Testis (tissue), 3 donors: Measurements from ENCODE around the gene PSD2. TPM values are rescaled to one million over a fixed set of nuclear protein-coding genes. Genes with fewer than 3 reads are reported as not detected.
A peak's percentile ranks its signal among the peaks of the same experiment; 100 is the strongest.

Source experiments
- DNase-seq: peaks from one replicate; pipeline ENCODE4 v3.0.0-alpha.2; 2019
- H3K27ac ChIP-seq, 2 donors: fragments of 200-600 bp; sonication (generic); one replicate each; pipeline ENCODE4 v1.5.1; 2019
- H3K27me3 ChIP-seq: fragments of 200-600 bp; sonication (generic); one replicate; pipeline ENCODE4 v1.5.1; 2019
- H3K36me3 ChIP-seq: fragments of 200-600 bp; sonication (generic); one replicate; pipeline ENCODE4 v1.5.1; 2017; ENCODE audit warnings: low read depth; ENCODE audit errors: missing control alignments
- H3K4me1 ChIP-seq: fragments of 200-600 bp; sonication (generic); one replicate; pipeline ENCODE4 v1.5.1; 2019
- H3K4me3 ChIP-seq, 2 donors: fragments of 200-600 bp; sonication (generic); one replicate each; pipeline ENCODE4 v1.5.1; 2017 to 2019
- H3K9me3 ChIP-seq: fragments of 200-600 bp; sonication (generic); one replicate; pipeline ENCODE4 v1.5.1; 2017
- CTCF ChIP-seq, 3 experiments: fragments of 450-650 bp in 2 of 3; fragments of 200-600 bp in 1 of 3; sonication (generic) in 1 of 3; IDR thresholded peaks; one replicate each; pipeline ENCODE4 v1.5.1; 2016 to 2019; ENCODE audit warnings: antibody characterized with exemption in 3 of 3, mild to moderate bottlenecking in 2 of 3, moderate library complexity in 1 of 3
- POLR2A ChIP-seq: fragments of 450-650 bp; IDR thresholded peaks from one replicate; pipeline ENCODE4 v1.6.1; 2017; ENCODE audit warnings: antibody characterized with exemption, mild to moderate bottlenecking, moderate library complexity
- WGBS, 2 donors: methylation state at CpG; one replicate each; pipeline ENCODE4 v1.1.5; 2018; 5-methylcytosine and 5-hydroxymethylcytosine counted together
- intact Hi-C: fragments of 100-400 bp; cut with DNase I; formaldehyde crosslinking; loops from one replicate; pipeline ENCODE4 v1.15.1; 2023; ENCODE audit warnings: low total_unique reads
- polyA plus RNA-seq: library from polyadenylated mRNA; stranded (reverse); fragments of 350-450 nt; fragmentation: Illumina TruSeq; extraction: RNeasy Lipid Tissue Mini Kit (QIAGEN cat#74804); gene quantifications from one replicate; pipeline ENCODE4 v1.2.3, GENCODE V29; 2014; ENCODE audit warnings: low read depth, low replicate concordance; ENCODE audit not compliant: insufficient read depth
- total RNA-seq, 2 donors: library from RNA; depleted of rRNA; stranded (reverse); fragments of >200 nt; gene quantifications; one replicate each; pipeline ENCODE4 v1.2.3, GENCODE V29; 2016

The PSD2 gene
- total and polyA plus RNA-seq, 3 donors from 2014 or later: 1.6 to 2.0 (median 1.9) TPM

- WGBS, 2 donors: 84 to 90% methylated on average over 2 of the region's 2 CpGs
- DNase-seq: no peak
- TF ChIP-seq POLR2A: no peak
- TF ChIP-seq CTCF (IDR thresholded peaks at IDR 0.05): no peak
Observed at GRCh38 chr5:139749242-139749641, 46.4 kb upstream of the PSD2 start.

GRCh38 chr5:139751236-139751635 lies 44.4 kb upstream of the PSD2 start:
- TF ChIP-seq CTCF (IDR thresholded peaks at IDR 0.05): no peak
- TF ChIP-seq POLR2A: no peak

More at GRCh38 chr5:139749242-139749641, 46.4 kb upstream of the PSD2 start:
- Histone ChIP-seq H3K36me3 (no peaks in the 10 kb centered on the region), H3K4me3 (no peak overlapping the region), H3K27me3 (no peaks in the 10 kb centered on the region), H3K9me3 (no peaks in the 10 kb centered on the region), H3K4me1 (peaks cover 25% of the 10 kb centered on the region), H3K27ac (no peak overlapping the region)
- intact Hi-C loops: no loop called here

GRCh38 chr5:139752506-139753473 lies 42.8 kb upstream of the PSD2 start:
- H3K27me3 ChIP-seq: no peaks in the 10 kb centered on the region
- no peak for DNase-seq
- intact Hi-C loops: no loop called here
- no peak overlapping the region for H3K4me3 ChIP-seq
- H3K36me3 ChIP-seq: no peaks in the 10 kb centered on the region
- 60 to 68% methylated on average over 15 to 16 of the region's 16 CpGs for WGBS, 2 donors
- H3K27ac ChIP-seq: no peak overlapping the region
- no peak for TF ChIP-seq POLR2A
- H3K9me3 ChIP-seq: no peaks in the 10 kb centered on the region
- H3K4me1 ChIP-seq: peaks cover 8% of the 10 kb centered on the region

More at GRCh38 chr5:139751236-139751635, 44.4 kb upstream of the PSD2 start:
- intact Hi-C loops: no loop called here
- WGBS, 2 donors: 100% methylated on average over 1 of the region's 1 CpG; no CpG with 5 or more reads in 1 of the 2 donors
- H3K36me3 ChIP-seq: no peaks in the 10 kb centered on the region
- H3K4me1 ChIP-seq: peaks cover 23% of the 10 kb centered on the region
- no peak overlapping the region for H3K27ac ChIP-seq
- H3K9me3 ChIP-seq: no peaks in the 10 kb centered on the region
- no peak for DNase-seq
- no peaks in the 10 kb centered on the region for H3K27me3 ChIP-seq
- no peak overlapping the region for H3K4me3 ChIP-seq

GRCh38 chr5:139755892-139756671 lies 39.5 kb upstream of the PSD2 start:
- no peaks in the 10 kb centered on the region for H3K9me3 ChIP-seq
- H3K27ac ChIP-seq: no peak overlapping the region
- H3K27me3 ChIP-seq: no peaks in the 10 kb centered on the region
- intact Hi-C loops: no loop called here
- H3K4me1 ChIP-seq: peaks cover 7% of the 10 kb centered on the region
- 9 to 14% methylated on average over 36 to 49 of the region's 52 CpGs for WGBS, 2 donors
- no peaks in the 10 kb centered on the region for H3K36me3 ChIP-seq
- peak overlapping the region in 1 of 2 donors; percentile 43 for H3K4me3 ChIP-seq
- DNase-seq: no peak
- no peak for TF ChIP-seq POLR2A
- TF ChIP-seq CTCF (IDR thresholded peaks at IDR 0.05): no peak

GRCh38 chr5:139756971-139757370 lies 38.6 kb upstream of the PSD2 start:
- Histone ChIP-seq H3K27ac (no peak overlapping the region), H3K27me3 (no peaks in the 10 kb centered on the region), H3K36me3 (no peaks in the 10 kb centered on the region), H3K9me3 (no peaks in the 10 kb centered on the region), H3K4me3 (no peak overlapping the region), H3K4me1 (peaks cover 7% of the 10 kb centered on the region)
- no peak for DNase-seq
- TF ChIP-seq POLR2A: no peak
- no peak for TF ChIP-seq CTCF (IDR thresholded peaks at IDR 0.05)
- intact Hi-C loops: no loop called here
- 86 to 97% methylated on average over 2 of the region's 2 CpGs for WGBS, 2 donors
